Glutamatergic neuron (in vitro differentiated cells): Measurements from ENCODE around the gene NECTIN1. TPM values are rescaled to one million over a fixed set of nuclear protein-coding genes. Genes with fewer than 3 reads are reported as not detected.

Source experiments
- DNase-seq: peaks from one replicate; pipeline ENCODE4 v3.0.0; 2022
- H3K27ac Mint-ChIP-seq: one replicate; pipeline ENCODE4 v1.8.0; 2020; ENCODE audit warnings: mild to moderate bottlenecking, mixed read lengths, inconsistent platforms; ENCODE audit not compliant: unreplicated experiment
- H3K27me3 Mint-ChIP-seq: one replicate; pipeline ENCODE4 v1.8.0; 2020; ENCODE audit warnings: mild to moderate bottlenecking, moderate library complexity, mixed read lengths, inconsistent platforms; ENCODE audit not compliant: unreplicated experiment
- H3K36me3 Mint-ChIP-seq: one replicate; pipeline ENCODE4 v1.8.0; 2020; ENCODE audit warnings: mild to moderate bottlenecking, mixed read lengths, inconsistent platforms; ENCODE audit not compliant: unreplicated experiment
- H3K4me1 Mint-ChIP-seq: one replicate; pipeline ENCODE4 v1.8.0; 2020; ENCODE audit warnings: mild to moderate bottlenecking, low read depth, mixed read lengths, inconsistent platforms; ENCODE audit not compliant: unreplicated experiment
- H3K4me3 Mint-ChIP-seq: one replicate; pipeline ENCODE4 v1.8.0; 2020; ENCODE audit warnings: mild to moderate bottlenecking, mixed read lengths, inconsistent platforms; ENCODE audit not compliant: unreplicated experiment
- H3K9me3 Mint-ChIP-seq: one replicate; pipeline ENCODE4 v1.8.0; 2020; ENCODE audit warnings: mild to moderate bottlenecking, moderate library complexity, mixed read lengths, inconsistent platforms; ENCODE audit not compliant: unreplicated experiment
- total RNA-seq: library from RNA; stranded (reverse); fragmentation: NEBNext Ultra II Directional; extraction: Animal tissue kit (Norgen Biotek cat#: 25700); gene quantifications from one replicate; pipeline ENCODE4 v1.2.1, GENCODE V29; 2021; ENCODE audit not compliant: unreplicated experiment
- TF ChIP-seq, protein P1 (sequence below): fragments of 200-600 bp; sonication (generic); IDR thresholded peaks from one replicate; pipeline ENCODE4 v1.5.0; 2021; ENCODE audit not compliant: partially characterized antibody, unreplicated experiment

NECTIN1 gene
- total RNA-seq, 1 donor from 2014 or later = 26.0 TPM

DNA sequence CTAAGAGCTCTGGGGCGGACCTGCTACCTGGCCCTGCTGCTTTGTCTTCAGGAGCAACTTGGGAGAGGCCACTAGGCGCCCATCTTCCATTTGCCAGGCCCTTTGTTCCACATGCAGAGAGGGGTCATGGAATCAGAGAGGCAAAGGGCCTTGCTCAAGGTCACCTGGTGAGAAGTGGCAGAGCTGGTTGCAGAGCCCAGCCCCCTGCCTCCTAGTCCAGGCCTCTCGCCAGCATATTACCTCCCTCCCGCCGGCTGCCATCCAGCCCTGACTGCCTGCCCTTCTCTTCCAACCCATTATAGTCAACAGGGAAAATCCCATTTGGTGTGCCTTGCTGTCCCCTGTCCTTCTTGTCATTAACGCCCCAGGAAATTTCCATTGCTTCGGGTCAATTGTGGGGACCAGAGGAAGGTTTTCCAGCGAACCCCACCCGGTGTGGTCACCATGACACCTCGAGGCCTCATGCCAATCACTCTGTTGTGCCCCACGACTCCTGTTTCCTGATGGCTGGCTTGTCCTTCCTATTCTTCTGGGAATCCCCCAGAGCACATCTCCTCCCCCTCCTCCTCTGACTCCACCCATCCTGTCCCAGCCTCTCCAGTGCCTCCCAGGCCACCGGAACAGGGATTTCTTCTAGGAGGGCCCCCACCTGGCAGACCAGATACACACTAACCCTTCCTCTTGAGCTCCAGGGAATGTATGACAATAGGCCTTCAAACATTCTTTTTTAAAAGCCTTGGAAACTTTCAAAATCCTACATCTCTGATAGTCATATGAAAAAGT lies 77.0 kb downstream of the NECTIN1 start:
- Mint-ChIP-seq H3K27me3 (no peaks in the 10 kb centered on the region), H3K4me3 (no peak overlapping the region), H3K9me3 (no peaks in the 10 kb centered on the region), H3K4me1 (peaks cover 6% of the 10 kb centered on the region), H3K27ac (no peak overlapping the region), H3K36me3 (no peaks in the 10 kb centered on the region)
- TF ChIP-seq, protein P1, sequence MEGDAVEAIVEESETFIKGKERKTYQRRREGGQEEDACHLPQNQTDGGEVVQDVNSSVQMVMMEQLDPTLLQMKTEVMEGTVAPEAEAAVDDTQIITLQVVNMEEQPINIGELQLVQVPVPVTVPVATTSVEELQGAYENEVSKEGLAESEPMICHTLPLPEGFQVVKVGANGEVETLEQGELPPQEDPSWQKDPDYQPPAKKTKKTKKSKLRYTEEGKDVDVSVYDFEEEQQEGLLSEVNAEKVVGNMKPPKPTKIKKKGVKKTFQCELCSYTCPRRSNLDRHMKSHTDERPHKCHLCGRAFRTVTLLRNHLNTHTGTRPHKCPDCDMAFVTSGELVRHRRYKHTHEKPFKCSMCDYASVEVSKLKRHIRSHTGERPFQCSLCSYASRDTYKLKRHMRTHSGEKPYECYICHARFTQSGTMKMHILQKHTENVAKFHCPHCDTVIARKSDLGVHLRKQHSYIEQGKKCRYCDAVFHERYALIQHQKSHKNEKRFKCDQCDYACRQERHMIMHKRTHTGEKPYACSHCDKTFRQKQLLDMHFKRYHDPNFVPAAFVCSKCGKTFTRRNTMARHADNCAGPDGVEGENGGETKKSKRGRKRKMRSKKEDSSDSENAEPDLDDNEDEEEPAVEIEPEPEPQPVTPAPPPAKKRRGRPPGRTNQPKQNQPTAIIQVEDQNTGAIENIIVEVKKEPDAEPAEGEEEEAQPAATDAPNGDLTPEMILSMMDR = no peak
- no peak for DNase-seq

DNA sequence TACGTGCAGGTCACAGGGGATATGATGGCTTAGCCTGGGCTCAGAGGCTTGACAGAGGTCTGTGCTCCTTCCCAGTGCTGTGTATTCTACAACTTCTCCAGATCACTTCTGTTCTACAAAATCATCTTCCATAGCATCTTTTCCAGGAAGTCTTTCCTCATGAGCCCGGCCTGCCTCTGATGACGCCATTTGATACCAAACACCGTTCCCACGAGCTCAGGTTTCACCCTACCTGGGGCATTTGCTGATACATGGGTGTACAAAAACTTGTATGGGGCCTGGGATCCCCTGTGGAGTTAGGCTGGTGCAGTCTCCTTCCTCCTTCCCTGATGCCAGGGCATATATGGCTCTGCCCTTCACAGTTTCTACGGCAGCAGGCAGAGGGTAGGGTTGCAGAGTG lies 78.7 kb downstream of the NECTIN1 start:
- H3K27ac Mint-ChIP-seq = no peak overlapping the region
- H3K4me1 Mint-ChIP-seq = peaks cover 4% of the 10 kb centered on the region
- peaks cover 8% of the 10 kb centered on the region for H3K27me3 Mint-ChIP-seq
- DNase-seq = no peak
- H3K36me3 Mint-ChIP-seq = no peaks in the 10 kb centered on the region
- TF ChIP-seq, protein P1 = no peak
- no peak overlapping the region for H3K4me3 Mint-ChIP-seq
- no peaks in the 10 kb centered on the region for H3K9me3 Mint-ChIP-seq

DNA sequence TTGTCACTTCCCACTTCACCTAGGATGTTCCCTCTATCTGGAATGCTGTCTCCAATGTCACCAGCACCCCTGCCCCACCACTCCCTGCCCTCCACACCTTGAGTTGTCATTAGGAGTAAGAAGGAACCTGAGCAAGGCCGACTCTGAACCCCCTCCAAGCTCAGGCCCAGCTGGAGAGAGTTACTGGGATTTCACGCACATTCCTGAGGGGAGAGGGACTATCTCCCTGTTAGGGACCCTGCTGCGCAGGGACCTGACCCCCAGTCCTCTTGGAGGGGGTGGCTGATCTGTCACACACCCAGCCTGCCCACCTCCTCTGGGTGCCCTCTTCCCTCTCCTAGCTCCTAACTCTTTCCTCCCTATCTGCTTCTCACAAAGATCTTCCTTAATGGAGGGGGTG lies 81.7 kb downstream of the NECTIN1 start:
- H3K9me3 Mint-ChIP-seq = no peaks in the 10 kb centered on the region
- H3K36me3 Mint-ChIP-seq = no peaks in the 10 kb centered on the region
- no peak for DNase-seq
- TF ChIP-seq, protein P1 = no peak
- no peak overlapping the region for H3K27ac Mint-ChIP-seq
- peaks cover 8% of the 10 kb centered on the region for H3K27me3 Mint-ChIP-seq
- peaks cover 3% of the 10 kb centered on the region for H3K4me1 Mint-ChIP-seq
- no peak overlapping the region for H3K4me3 Mint-ChIP-seq

- Mint-ChIP-seq H3K27ac (no peak overlapping the region), H3K27me3 (peaks cover 8% of the 10 kb centered on the region), H3K4me3 (no peak overlapping the region), H3K36me3 (no peaks in the 10 kb centered on the region), H3K9me3 (peaks cover 2% of the 10 kb centered on the region), H3K4me1 (peaks cover 2% of the 10 kb centered on the region)
- TF ChIP-seq, protein P1 = no peak
- no peak for DNase-seq
These were observed 84.0 kb downstream of the NECTIN1 start for GRCh38 chr11:119645018-119645417.

DNA sequence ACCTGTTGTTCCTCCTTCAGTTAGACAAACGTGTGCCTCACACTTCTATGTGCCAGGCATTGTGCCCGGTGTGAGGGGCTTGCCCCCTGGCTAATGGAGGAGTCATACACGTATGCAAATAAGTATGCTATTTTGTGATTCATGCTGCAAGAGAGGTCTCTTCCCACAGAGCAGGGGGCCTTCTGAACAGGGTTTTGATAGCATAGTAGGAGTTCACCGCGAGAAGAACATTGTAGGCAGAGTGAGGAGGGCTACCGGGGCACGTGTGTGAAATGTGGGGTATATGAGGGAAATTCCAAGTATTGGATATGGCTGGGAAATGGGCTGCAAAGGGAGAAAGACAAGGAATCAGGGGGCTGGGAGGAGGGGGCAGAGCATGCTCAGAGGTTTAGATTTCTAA lies 84.5 kb downstream of the NECTIN1 start:
- no peak for DNase-seq
- Mint-ChIP-seq H3K36me3 (no peaks in the 10 kb centered on the region), H3K27ac (no peak overlapping the region), H3K9me3 (peaks cover 2% of the 10 kb centered on the region), H3K4me1 (peaks cover 2% of the 10 kb centered on the region), H3K27me3 (peaks cover 8% of the 10 kb centered on the region), H3K4me3 (no peak overlapping the region)
- TF ChIP-seq, protein P1 = no peak
